Measurements from ENCODE around the gene AKR7A3.

AKR7A3 gene

GRCh38 chr1:19251305-19252196 lies 37.0 kb downstream of the AKR7A3 start, which contains the start of the genes EMC1 and MRTO4:
Gene EMC1 (minus strand): TSS chr1:19251524. CDS start chr1:19251509, 15 bp downstream.
Gene MRTO4 (plus strand): TSS chr1:19251805. CDS start chr1:19251836, 31 bp downstream.
- DNase-seq: peak; percentile 85

- DNase-seq: no peak
Observed at GRCh38 chr1:19250629-19251304, 37.8 kb downstream of the AKR7A3 start.

GRCh38 chr1:19240673-19241538 lies 47.7 kb downstream of the AKR7A3 start:
- DNase-seq: no peak

DNA sequence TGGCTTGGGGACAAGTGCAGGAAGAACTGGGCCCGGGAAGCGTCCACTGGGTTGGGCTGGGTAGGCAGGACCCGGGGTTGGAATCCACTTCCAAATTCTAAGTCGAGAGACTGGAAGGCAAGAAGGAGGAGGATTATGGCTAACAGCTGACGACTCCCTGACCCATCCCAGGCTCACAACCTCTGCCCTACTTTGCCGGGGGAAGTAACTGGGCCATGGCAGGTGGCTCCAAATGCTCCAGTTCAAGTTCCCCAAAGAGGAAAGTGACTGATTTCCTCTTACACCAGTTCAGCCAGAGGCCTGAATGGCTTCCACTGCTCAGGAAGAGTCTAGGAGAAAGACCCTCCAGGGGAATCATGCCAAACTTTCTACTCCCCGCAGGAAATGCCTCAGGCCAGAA lies 48.7 kb downstream of the AKR7A3 start:
- DNase-seq: no peak

GRCh38 chr1:19234224-19234623 lies 54.3 kb downstream of the AKR7A3 start:
- DNase-seq: no peak

Measured in DMS79 (cell line).